Uterus (tissue), 2 donors: ENCODE results near the gene ZYG11A.

Experiments used
- CTCF ChIP-seq, 4 experiments: fragments of 200-600 bp in 2 of 4; fragments of 450-650 bp in 2 of 4; sonication (generic) in 2 of 4; IDR thresholded peaks; one replicate each; pipeline ENCODE4 v1.5.1; 2016 to 2019; ENCODE audit warnings: antibody characterized with exemption in 4 of 4, mild to moderate bottlenecking in 2 of 4, moderate library complexity in 1 of 4
- POLR2A ChIP-seq, 2 donors: fragments of 450-650 bp; IDR thresholded peaks; one replicate each; pipeline ENCODE4 v1.6.1; 2016; ENCODE audit warnings: antibody characterized with exemption in 2 of 2, mild to moderate bottlenecking in 1 of 2, moderate library complexity in 1 of 2

- TF ChIP-seq POLR2A (IDR thresholded peaks at IDR 0.05) (no peak), CTCF (IDR thresholded peaks at IDR 0.05) (no peak)
Observed at GRCh38 chr1:52814465-52814864, 28.1 kb upstream of the ZYG11A start.
